GM19452 (cell line): ENCODE measurements around the gene TARP.
"Not testable (repeated sequence)": the region's sequence is repeated elsewhere in the genome, so short reads cannot be mapped to it uniquely, and the experiment has no call there.

Source experiments
- ATAC-seq: cut with Tn5 transposase; IDR thresholded peaks from one replicate; pipeline ENCODE4 v1.9.1; 2021; ENCODE audit not compliant: unreplicated experiment

The TARP gene

GRCh38 chr7:38299275-38299931 lies 26.0 kb upstream of the TARP start:
- no peak for ATAC-seq

GRCh38 chr7:38296059-38296857 lies 22.8 kb upstream of the TARP start:
- ATAC-seq = peak; percentile 61

GRCh38 chr7:38294926-38295325 lies 21.5 kb upstream of the TARP start:
- ATAC-seq = no peak

- ATAC-seq = no peak
Observed at GRCh38 chr7:38292442-38292841, 19.0 kb upstream of the TARP start.

- no peak for ATAC-seq
Observed at GRCh38 chr7:38291650-38292049, 18.2 kb upstream of the TARP start.

GRCh38 chr7:38291117-38291647 lies 17.7 kb upstream of the TARP start:
- ATAC-seq = no peak

GRCh38 chr7:38284553-38284952 lies 11.1 kb upstream of the TARP start:
- no peak for ATAC-seq

GRCh38 chr7:38283809-38284208 lies 10.4 kb upstream of the TARP start:
- ATAC-seq = no peak

- no peak for ATAC-seq
Observed at GRCh38 chr7:38283107-38283506, 9.7 kb upstream of the TARP start.

GRCh38 chr7:38282081-38282480 lies 8.6 kb upstream of the TARP start:
- no peak for ATAC-seq

- ATAC-seq = no peak
Observed at GRCh38 chr7:38281266-38281665, 7.8 kb upstream of the TARP start.

- ATAC-seq = no peak
Observed at GRCh38 chr7:38280707-38281106, 7.3 kb upstream of the TARP start.

GRCh38 chr7:38280000-38280399 lies 6.6 kb upstream of the TARP start:
- ATAC-seq = no peak

- no peak for ATAC-seq
Observed at GRCh38 chr7:38276096-38276877, 2.9 kb upstream of the TARP start.

- no peak for ATAC-seq
Observed at GRCh38 chr7:38274927-38275620, 1.6 kb upstream of the TARP start.

GRCh38 chr7:38274486-38274885 lies 1.1 kb upstream of the TARP start:
- ATAC-seq = no peak

GRCh38 chr7:38270405-38270804 lies 3.0 kb downstream of the TARP start:
- ATAC-seq = not testable (repeated sequence)

- ATAC-seq = not testable (repeated sequence)
Observed at GRCh38 chr7:38269704-38270346, 3.6 kb downstream of the TARP start.

- not testable (repeated sequence) for ATAC-seq
Observed at GRCh38 chr7:38265958-38266357, 7.5 kb downstream of the TARP start.

GRCh38 chr7:38264602-38265001 lies 8.8 kb downstream of the TARP start:
- not testable (repeated sequence) for ATAC-seq
